Astrocyte (in vitro differentiated cells and primary cell): Measurements from ENCODE around the gene BPIFB3.

ENCODE experiments used
- CTCF ChIP-seq: IDR thresholded peaks from 2 replicates; pipeline ENCODE4 v1.5.1; 2011; ENCODE audit warnings: low read depth, mild to moderate bottlenecking, inconsistent platforms, low read length, moderate library complexity; ENCODE audit not compliant: insufficient read depth
- EZH2 ChIP-seq: IDR thresholded peaks from 2 replicates; pipeline ENCODE4 v1.6.1; 2012; ENCODE audit warnings: mild to moderate bottlenecking, low read length, inconsistent platforms; ENCODE audit not compliant: insufficient read depth

- TF ChIP-seq CTCF (no peak), EZH2 (no peak)
Measured at GRCh38 chr20:33064572-33065287, 11.0 kb downstream of the BPIFB3 start.
